Transverse colon (tissue), 4 donors: ENCODE measurements around the gene DNAH1. TPM values are rescaled to one million over a fixed set of nuclear protein-coding genes. Genes with fewer than 3 reads are reported as not detected.
A peak's percentile ranks its signal among the peaks of the same experiment; 100 is the strongest.

Experiments used
- DNase-seq: peaks from one replicate; pipeline ENCODE4 v3.0.0-alpha.2; 2019
- H3K27ac ChIP-seq, 4 donors: fragments of 200-600 bp; sonication (generic); 2 replicates each; pipeline ENCODE4 v1.5.1; 2016 to 2018; ENCODE audit warnings: inconsistent platforms in 4 of 4
- H3K27me3 ChIP-seq: fragments of 200-600 bp; sonication (generic); 2 replicates; pipeline ENCODE4 v1.5.1; 2017; ENCODE audit warnings: inconsistent platforms
- H3K36me3 ChIP-seq, 4 donors: fragments of 200-600 bp; sonication (generic); 2 replicates each; pipeline ENCODE4 v1.5.1; 2017 to 2019; ENCODE audit warnings: inconsistent platforms in 4 of 4
- H3K4me1 ChIP-seq, 4 donors: fragments of 200-600 bp; sonication (generic); 2 replicates each; pipeline ENCODE4 v1.5.1; 2017 to 2020; ENCODE audit warnings: inconsistent platforms in 4 of 4
- H3K4me3 ChIP-seq, 4 donors: fragments of 200-600 bp; sonication (generic); 1 replicate in 1 of 4; 2 replicates in 3 of 4; pipeline versions ENCODE4 v1.5.1 to v1.6.1; 2017 to 2019; ENCODE audit warnings: inconsistent platforms in 4 of 4
- H3K9me3 ChIP-seq, 2 donors: fragments of 200-600 bp; sonication (generic); 2 replicates each; pipeline ENCODE4 v1.5.1; 2017 to 2019; ENCODE audit warnings: inconsistent platforms in 2 of 2
- EP300 ChIP-seq: sonication (generic); formaldehyde crosslinking; IDR thresholded peaks from one replicate; pipeline ENCODE4 v1.6.1; 2017; ENCODE audit warnings: antibody characterized with exemption, low read depth
- POLR2A ChIP-seq: fragments of 450-650 bp; IDR thresholded peaks from one replicate; pipeline ENCODE4 v1.6.1; 2016; ENCODE audit warnings: antibody characterized with exemption, mild to moderate bottlenecking, moderate library complexity
- POLR2AphosphoS5 ChIP-seq, 3 donors: sonication (generic); formaldehyde crosslinking; IDR thresholded peaks; one replicate each; pipeline ENCODE4 v1.6.1; 2016; ENCODE audit warnings: antibody characterized with exemption in 3 of 3
- WGBS, 2 donors: methylation state at CpG; one replicate each; pipeline ENCODE4 v1.1.5; 2018; ENCODE audit warnings: low coverage in 1 of 2; 5-methylcytosine and 5-hydroxymethylcytosine counted together
- in situ Hi-C, 4 donors: fragments of 200-750 bp; cut with MboI; loops; one replicate each; pipeline versions ENCODE4 v1.15.0 to v1.15.1; 2017; ENCODE audit warnings: low sequenced_read_pairs in 3 of 4, low pct_ligation_motif_present in 1 of 4, low pct_unique_long_range_greater_than_20kb in 1 of 4
- intact Hi-C: fragments of 100-400 bp; cut with DNase I; formaldehyde crosslinking; loops from one replicate; pipeline ENCODE4 v1.15.1; 2023; ENCODE audit warnings: low total_unique reads
- total RNA-seq, 4 donors: library from RNA; depleted of rRNA; stranded (reverse); fragments of >200 nt; gene quantifications; one replicate each; pipeline ENCODE4 v1.1.0, GENCODE V29; 2016
- TF ChIP-seq, protein P1 (sequence below), 5 experiments: fragments of 200-600 bp in 3 of 5; fragments of 450-650 bp in 2 of 5; sonication (generic) in 3 of 5; IDR thresholded peaks; 1 replicate in 2 of 5; 2 replicates in 3 of 5; pipeline ENCODE4 v1.5.1; 2016 to 2017; ENCODE audit warnings: antibody characterized with exemption in 5 of 5, inconsistent platforms in 3 of 5, mild to moderate bottlenecking in 2 of 5, moderate library complexity in 1 of 5

The DNAH1 gene
- total RNA-seq, 4 donors from 2014 or later = 17.6 to 102 (median 26.3) TPM

DNA sequence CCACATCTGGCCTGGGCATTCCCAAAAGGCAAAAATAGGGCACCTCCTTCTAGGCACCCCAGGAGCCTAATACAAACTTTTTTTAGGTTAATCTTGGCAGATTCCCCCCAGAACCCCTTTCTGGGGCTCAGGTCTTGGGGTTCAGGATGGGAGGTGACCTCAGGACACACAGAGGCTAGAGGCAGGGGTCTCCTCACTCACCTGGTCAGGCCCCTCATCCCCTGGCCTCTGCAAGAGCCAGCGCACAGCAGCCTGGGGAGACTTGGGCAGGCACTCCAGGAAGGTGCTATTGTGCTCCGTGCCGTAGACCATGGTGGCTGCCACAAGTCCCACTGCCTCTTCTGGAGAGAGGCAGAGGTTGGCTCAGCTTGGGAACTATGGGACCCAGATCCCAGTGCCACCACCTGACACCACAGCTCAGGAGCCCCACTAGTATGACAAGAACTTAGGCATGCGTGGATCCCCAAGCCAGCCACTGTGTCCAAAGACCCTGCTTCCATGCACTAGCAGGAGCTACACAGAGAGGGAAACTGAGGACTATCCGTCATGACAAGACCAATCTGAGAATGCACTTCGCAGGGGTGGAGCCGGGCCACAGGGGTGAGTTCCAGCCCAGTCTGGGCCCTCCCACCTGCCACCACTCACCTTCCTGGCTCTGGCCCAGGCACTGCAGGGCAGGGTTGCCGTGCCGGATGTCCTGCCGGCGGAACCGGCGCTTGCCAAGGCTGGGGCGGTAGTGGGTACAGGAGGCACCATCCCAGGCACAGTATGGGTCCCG, 121.4 kb downstream of the DNAH1 start:
- intact Hi-C loops (no loop called here), in situ Hi-C loops (no loop called here)
- H3K4me1 ChIP-seq = peaks cover 0 to 10% (median 2%) of the 10 kb centered on the region in 4 donors
- TF ChIP-seq EP300 (no peak), POLR2A (no peak), POLR2AphosphoS5 (IDR thresholded peaks at IDR 0.05) (no peak)
- TF ChIP-seq, protein P1, sequence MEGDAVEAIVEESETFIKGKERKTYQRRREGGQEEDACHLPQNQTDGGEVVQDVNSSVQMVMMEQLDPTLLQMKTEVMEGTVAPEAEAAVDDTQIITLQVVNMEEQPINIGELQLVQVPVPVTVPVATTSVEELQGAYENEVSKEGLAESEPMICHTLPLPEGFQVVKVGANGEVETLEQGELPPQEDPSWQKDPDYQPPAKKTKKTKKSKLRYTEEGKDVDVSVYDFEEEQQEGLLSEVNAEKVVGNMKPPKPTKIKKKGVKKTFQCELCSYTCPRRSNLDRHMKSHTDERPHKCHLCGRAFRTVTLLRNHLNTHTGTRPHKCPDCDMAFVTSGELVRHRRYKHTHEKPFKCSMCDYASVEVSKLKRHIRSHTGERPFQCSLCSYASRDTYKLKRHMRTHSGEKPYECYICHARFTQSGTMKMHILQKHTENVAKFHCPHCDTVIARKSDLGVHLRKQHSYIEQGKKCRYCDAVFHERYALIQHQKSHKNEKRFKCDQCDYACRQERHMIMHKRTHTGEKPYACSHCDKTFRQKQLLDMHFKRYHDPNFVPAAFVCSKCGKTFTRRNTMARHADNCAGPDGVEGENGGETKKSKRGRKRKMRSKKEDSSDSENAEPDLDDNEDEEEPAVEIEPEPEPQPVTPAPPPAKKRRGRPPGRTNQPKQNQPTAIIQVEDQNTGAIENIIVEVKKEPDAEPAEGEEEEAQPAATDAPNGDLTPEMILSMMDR (IDR thresholded peaks at IDR 0.05) = no peak
- peak; percentile 69 for DNase-seq
- no peaks in the 10 kb centered on the region for H3K9me3 ChIP-seq
- no peaks in the 10 kb centered on the region for H3K36me3 ChIP-seq
- no peaks in the 10 kb centered on the region for H3K27me3 ChIP-seq
- no peak overlapping the region for H3K4me3 ChIP-seq
- no peak overlapping the region for H3K27ac ChIP-seq
- 72% methylated on average over 7 of the region's 15 CpGs; no CpG with 5 or more reads in 1 of the 2 donors for WGBS, 2 donors

DNA sequence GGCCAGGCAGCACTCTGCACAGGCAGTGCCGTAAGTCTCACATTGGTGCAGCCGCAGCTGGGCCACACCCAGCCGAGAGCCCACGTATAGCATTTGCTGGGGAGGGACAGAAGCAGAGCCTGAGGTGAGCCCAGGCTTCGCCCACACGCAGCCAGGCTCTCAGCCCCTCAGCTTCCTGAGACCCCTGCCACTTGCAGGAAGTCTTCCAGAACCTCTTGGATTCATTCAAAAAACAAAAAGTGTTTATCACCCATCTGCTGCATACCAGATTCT, 121.9 kb downstream of the DNAH1 start:
- Histone ChIP-seq H3K27me3 (no peaks in the 10 kb centered on the region), H3K27ac (no peak overlapping the region), H3K36me3 (no peaks in the 10 kb centered on the region), H3K9me3 (no peaks in the 10 kb centered on the region), H3K4me1 (peaks cover 0 to 10% (median 2%) of the 10 kb centered on the region in 4 donors), H3K4me3 (no peak overlapping the region)
- TF ChIP-seq POLR2A (no peak), POLR2AphosphoS5 (IDR thresholded peaks at IDR 0.05) (no peak), EP300 (no peak)
- TF ChIP-seq, protein P1 (IDR thresholded peaks at IDR 0.05) = no peak
- 65% methylated on average over 4 of the region's 6 CpGs; no CpG with 5 or more reads in 1 of the 2 donors for WGBS, 2 donors
- in situ Hi-C loops = no loop called here
- DNase-seq = no peak
- intact Hi-C loops = no loop called here

GRCh38 chr3:52438579-52439425, 122.7 kb downstream of the DNAH1 start:
- in situ Hi-C loops (no loop called here), intact Hi-C loops (no loop called here)
- Histone ChIP-seq H3K27ac (no peak overlapping the region), H3K9me3 (no peaks in the 10 kb centered on the region), H3K27me3 (no peaks in the 10 kb centered on the region), H3K36me3 (no peaks in the 10 kb centered on the region), H3K4me1 (peaks cover 0 to 2% (median 0%) of the 10 kb centered on the region in 4 donors), H3K4me3 (no peak overlapping the region)
- TF ChIP-seq POLR2A (no peak), POLR2AphosphoS5 (IDR thresholded peaks at IDR 0.05) (no peak), EP300 (no peak)
- TF ChIP-seq, protein P1 (IDR thresholded peaks at IDR 0.05) = no peak
- DNase-seq = no peak
- WGBS, 2 donors = 80 to 83% methylated on average over 2 to 9 of the region's 9 CpGs

GRCh38 chr3:52439426-52440248, 123.5 kb downstream of the DNAH1 start:
- TF ChIP-seq EP300 (no peak), POLR2AphosphoS5 (IDR thresholded peaks at IDR 0.05) (no peak), POLR2A (no peak)
- TF ChIP-seq, protein P1 (IDR thresholded peaks at IDR 0.05) = no peak
- Histone ChIP-seq H3K36me3 (no peaks in the 10 kb centered on the region), H3K27me3 (no peaks in the 10 kb centered on the region), H3K9me3 (no peaks in the 10 kb centered on the region), H3K4me1 (peaks cover 0 to under 1% (median 0%) of the 10 kb centered on the region in 4 donors), H3K4me3 (no peak overlapping the region), H3K27ac (no peak overlapping the region)
- intact Hi-C loops (no loop called here), in situ Hi-C loops (no loop called here)
- 83 to 87% methylated on average over 3 to 11 of the region's 16 CpGs for WGBS, 2 donors
- DNase-seq = no peak
